Fibroblast of lung (primary cell): ENCODE measurements around the gene ABCC5. TPM values are rescaled to one million over a fixed set of nuclear protein-coding genes. Genes with fewer than 3 reads are reported as not detected.

Experiments
- DNase-seq, 2 donors: peaks; one replicate each; pipeline versions ENCODE4 v3.0.0 to v3.0.0-alpha.2; 2010; ENCODE audit warnings: low read depth in 2 of 2
- H2AFZ ChIP-seq: 2 replicates; pipeline ENCODE4 v1.5.1; 2012; ENCODE audit warnings: low read length, control low read depth, inconsistent platforms
- H3K27ac ChIP-seq: 2 replicates; pipeline ENCODE4 v1.5.1; 2011; ENCODE audit warnings: low read length, control low read depth; ENCODE audit not compliant: insufficient read depth
- H3K27me3 ChIP-seq: 2 replicates; pipeline ENCODE4 v1.5.1; 2011; ENCODE audit warnings: mild to moderate bottlenecking, low read length; ENCODE audit not compliant: control insufficient read depth, insufficient read depth
- H3K36me3 ChIP-seq: 2 replicates; pipeline ENCODE4 v1.5.1; 2011; ENCODE audit warnings: low read length; ENCODE audit not compliant: control insufficient read depth, insufficient read depth
- H3K4me1 ChIP-seq: 2 replicates; pipeline ENCODE4 v1.5.1; 2011; ENCODE audit warnings: low read length; ENCODE audit not compliant: control insufficient read depth, insufficient read depth; ENCODE audit errors: extremely low read depth
- H3K4me2 ChIP-seq: 2 replicates; pipeline ENCODE4 v1.5.1; 2011; ENCODE audit warnings: low read length, control low read depth; ENCODE audit not compliant: insufficient read depth; ENCODE audit errors: extremely low read depth
- H3K4me3 ChIP-seq, 4 experiments: fragments of 200-600 bp in 1 of 4; sonication (generic) in 1 of 4; replicated peaks in 1 of 4; 2 replicates each; pipeline ENCODE4 v1.5.1; 2011 to 2016; ENCODE audit warnings: low read length in 4 of 4, low read depth in 3 of 4, mild to moderate bottlenecking in 3 of 4, control low read depth in 2 of 4, inconsistent platforms in 1 of 4, mixed read lengths in 1 of 4; ENCODE audit not compliant: insufficient read depth in 1 of 4; ENCODE audit errors: control extremely low read depth in 1 of 4
- H3K79me2 ChIP-seq: 2 replicates; pipeline ENCODE4 v1.5.1; 2012; ENCODE audit warnings: mild to moderate bottlenecking, low read length, inconsistent platforms; ENCODE audit not compliant: control insufficient read depth, insufficient read depth
- H3K9ac ChIP-seq: 2 replicates; pipeline ENCODE4 v1.5.1; 2011; ENCODE audit warnings: mild to moderate bottlenecking, low read length, control low read depth; ENCODE audit not compliant: insufficient read depth
- H3K9me3 ChIP-seq: 2 replicates; pipeline ENCODE4 v1.5.1; 2012; ENCODE audit warnings: low read depth, low read length; ENCODE audit not compliant: control insufficient read depth, insufficient read depth
- H4K20me1 ChIP-seq: 2 replicates; pipeline ENCODE4 v1.5.1; 2011; ENCODE audit warnings: low read length; ENCODE audit not compliant: control insufficient read depth, insufficient read depth; ENCODE audit errors: extremely low read depth
- EZH2 ChIP-seq: IDR thresholded peaks from 2 replicates; pipeline ENCODE4 v1.5.1; 2012; ENCODE audit warnings: low read length, control low read depth, mild to moderate bottlenecking; ENCODE audit errors: missing control alignments
- polyA plus RNA-seq, 2 donors: library from polyadenylated mRNA; depleted of rRNA in 1 of 2; stranded (reverse) in 1 of 2; unstranded in 1 of 2; fragments of >200 nt; gene quantifications; 2 replicates each; pipeline ENCODE4 v1.2.1, GENCODE V29; 2011 to 2012; ENCODE audit warnings: missing spikeins in 1 of 2
- total RNA-seq: library from RNA; depleted of rRNA; stranded (reverse); fragments of >200 nt; gene quantifications from 2 replicates; pipeline ENCODE4 v1.2.1, GENCODE V29; 2014
- TF ChIP-seq, protein P1 (sequence below), 2 donors: IDR thresholded peaks in 1 of 2; conservative IDR thresholded peaks in 1 of 2; 1 replicate in 1 of 2; 2 replicates in 1 of 2; pipeline ENCODE4 v1.5.1; 2011 to 2012; ENCODE audit warnings: low read length in 2 of 2, control low read depth in 1 of 2, inconsistent platforms in 1 of 2, low read depth in 1 of 2, mild to moderate bottlenecking in 1 of 2

The ABCC5 gene
- total and polyA plus RNA-seq, 2 donors (not counting 1 experiment from before 2014, with no cell fraction given) = 13.2 to 18.8 TPM

- Histone ChIP-seq H3K4me3 (no peak overlapping the region), H3K27ac (no peak overlapping the region), H3K9ac (no peak overlapping the region), H3K9me3 (no peaks in the 10 kb centered on the region), H3K4me2 (no peak overlapping the region), H3K27me3 (no peaks in the 10 kb centered on the region), H3K79me2 (no peaks in the 10 kb centered on the region), H3K4me1 (no peaks in the 10 kb centered on the region), H3K36me3 (peaks cover 5% of the 10 kb centered on the region), H4K20me1 (no peaks in the 10 kb centered on the region), H2AFZ (no peak overlapping the region)
- DNase-seq = no peak
- TF ChIP-seq, protein P1, sequence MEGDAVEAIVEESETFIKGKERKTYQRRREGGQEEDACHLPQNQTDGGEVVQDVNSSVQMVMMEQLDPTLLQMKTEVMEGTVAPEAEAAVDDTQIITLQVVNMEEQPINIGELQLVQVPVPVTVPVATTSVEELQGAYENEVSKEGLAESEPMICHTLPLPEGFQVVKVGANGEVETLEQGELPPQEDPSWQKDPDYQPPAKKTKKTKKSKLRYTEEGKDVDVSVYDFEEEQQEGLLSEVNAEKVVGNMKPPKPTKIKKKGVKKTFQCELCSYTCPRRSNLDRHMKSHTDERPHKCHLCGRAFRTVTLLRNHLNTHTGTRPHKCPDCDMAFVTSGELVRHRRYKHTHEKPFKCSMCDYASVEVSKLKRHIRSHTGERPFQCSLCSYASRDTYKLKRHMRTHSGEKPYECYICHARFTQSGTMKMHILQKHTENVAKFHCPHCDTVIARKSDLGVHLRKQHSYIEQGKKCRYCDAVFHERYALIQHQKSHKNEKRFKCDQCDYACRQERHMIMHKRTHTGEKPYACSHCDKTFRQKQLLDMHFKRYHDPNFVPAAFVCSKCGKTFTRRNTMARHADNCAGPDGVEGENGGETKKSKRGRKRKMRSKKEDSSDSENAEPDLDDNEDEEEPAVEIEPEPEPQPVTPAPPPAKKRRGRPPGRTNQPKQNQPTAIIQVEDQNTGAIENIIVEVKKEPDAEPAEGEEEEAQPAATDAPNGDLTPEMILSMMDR (conservative IDR thresholded peaks at IDR 0.05 in 1 of 2, IDR thresholded peaks at IDR 0.05 in 1 of 2; ENCODE audit: low read depth in 1 of 2, low read length in 2 of 2) = no peak
- no peak for TF ChIP-seq EZH2
These were observed 64.1 kb downstream of the ABCC5 start for GRCh38 chr3:183953471-183954070.

DNA sequence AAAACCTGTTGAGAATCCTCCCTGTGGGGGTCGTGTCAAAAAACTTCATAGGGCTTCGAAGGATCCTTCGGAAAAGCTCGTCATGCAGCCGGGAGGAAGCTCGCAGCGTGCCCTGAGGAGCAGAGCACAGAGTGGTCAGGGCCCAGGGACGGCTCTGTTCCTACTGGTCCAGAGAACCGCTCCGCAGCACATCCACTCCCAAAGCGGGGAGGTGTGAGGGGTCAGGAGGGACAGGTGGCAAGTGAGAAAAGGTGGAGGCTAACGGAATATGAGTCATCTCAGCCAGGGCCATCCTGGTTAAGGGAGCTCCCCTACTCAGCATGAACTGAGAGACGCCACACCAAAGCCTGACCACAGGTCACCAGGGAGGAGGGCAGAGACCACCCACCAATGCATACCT lies 66.2 kb downstream of the ABCC5 start:
- no peaks in the 10 kb centered on the region for H3K9me3 ChIP-seq
- no peaks in the 10 kb centered on the region for H3K4me1 ChIP-seq
- H3K79me2 ChIP-seq = no peaks in the 10 kb centered on the region
- H3K4me2 ChIP-seq = no peak overlapping the region
- H4K20me1 ChIP-seq = no peaks in the 10 kb centered on the region
- no peaks in the 10 kb centered on the region for H3K27me3 ChIP-seq
- peaks cover 4% of the 10 kb centered on the region for H3K36me3 ChIP-seq
- H3K4me3 ChIP-seq = no peak overlapping the region
- H2AFZ ChIP-seq = no peak overlapping the region
- H3K27ac ChIP-seq = no peak overlapping the region
- H3K9ac ChIP-seq = no peak overlapping the region
- no peak for DNase-seq
- no peak for TF ChIP-seq EZH2
- TF ChIP-seq, protein P1 (conservative IDR thresholded peaks at IDR 0.05 in 1 of 2, IDR thresholded peaks at IDR 0.05 in 1 of 2; ENCODE audit: low read depth in 1 of 2, low read length in 2 of 2) = no peak

DNA sequence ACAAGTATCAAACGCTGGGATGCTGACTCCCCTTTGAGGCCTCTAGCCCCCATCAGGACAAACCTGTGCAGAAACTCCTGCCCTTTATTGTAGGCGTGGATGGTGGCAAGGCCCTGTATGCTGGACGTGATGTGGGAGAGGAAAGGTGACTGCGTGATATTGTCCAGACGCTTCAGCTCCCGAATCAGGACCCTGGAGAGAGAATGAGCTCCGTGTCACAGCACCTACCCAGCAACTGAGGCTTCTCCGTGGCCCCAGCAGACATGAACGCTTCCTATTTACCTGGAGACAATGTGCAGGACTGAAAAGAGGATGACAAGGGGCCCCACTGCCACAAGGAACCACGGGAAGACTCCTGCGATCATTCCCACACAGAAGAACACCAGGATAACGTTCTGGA lies 68.0 kb downstream of the ABCC5 start:
- Histone ChIP-seq H3K27ac (no peak overlapping the region), H3K79me2 (no peaks in the 10 kb centered on the region), H3K4me1 (no peaks in the 10 kb centered on the region), H2AFZ (no peak overlapping the region), H3K9ac (no peak overlapping the region), H3K4me2 (no peak overlapping the region), H3K4me3 (no peak overlapping the region), H3K9me3 (no peaks in the 10 kb centered on the region), H3K36me3 (peaks cover 9% of the 10 kb centered on the region), H3K27me3 (no peaks in the 10 kb centered on the region), H4K20me1 (no peaks in the 10 kb centered on the region)
- no peak for DNase-seq
- TF ChIP-seq EZH2 = no peak
- TF ChIP-seq, protein P1 (conservative IDR thresholded peaks at IDR 0.05 in 1 of 2, IDR thresholded peaks at IDR 0.05 in 1 of 2; ENCODE audit: low read depth in 1 of 2, low read length in 2 of 2) = no peak
